ENCODE results near the gene CHMP6.

CHMP6 gene

GRCh38 chr17:80962356-80963329 lies 29.0 kb upstream of the CHMP6 start:
- DNase-seq (ENCODE audit: low read depth) = no peak
- TF ChIP-seq CTCF (IDR thresholded peaks at IDR 0.05; ENCODE audit: control insufficient read depth, extremely low read depth, insufficient read depth) = no peak

DNA sequence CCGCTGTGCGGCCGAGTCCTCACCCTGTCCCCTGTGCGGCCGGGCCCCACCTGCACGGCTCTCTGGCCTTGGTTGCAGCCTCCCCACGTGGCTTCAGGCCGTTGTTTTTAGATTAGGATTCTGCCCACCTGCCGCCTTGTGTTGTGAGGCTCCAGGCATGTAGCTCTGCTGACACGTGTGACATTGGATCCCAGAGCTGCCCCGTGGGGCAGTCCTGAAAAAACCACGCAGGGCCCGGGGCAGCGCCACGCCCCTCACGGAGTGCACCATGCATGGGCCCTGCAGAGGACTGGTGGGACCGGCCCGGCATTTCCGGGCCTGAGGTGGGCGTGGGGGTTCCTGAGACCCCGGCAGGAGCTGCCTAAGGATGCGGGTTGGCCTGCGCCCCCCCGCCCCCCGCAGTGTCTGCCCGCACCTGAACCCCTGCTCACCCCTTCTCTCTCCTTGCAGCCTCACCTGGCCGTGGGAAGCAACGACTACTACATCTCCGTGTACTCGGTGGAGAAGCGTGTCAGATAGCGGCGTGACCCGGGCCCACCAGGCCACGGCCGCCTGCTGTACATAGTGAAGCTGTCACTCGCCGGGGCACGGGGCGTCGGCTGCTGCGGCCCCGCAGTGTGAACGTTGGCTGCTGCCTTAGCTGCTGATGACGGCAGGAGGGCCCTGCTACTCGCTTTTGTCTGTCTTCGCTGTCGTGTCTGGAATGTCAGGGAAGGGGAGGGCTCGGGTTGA lies 27.7 kb upstream of the CHMP6 start:
- no peak for DNase-seq (ENCODE audit: low read depth)
- TF ChIP-seq CTCF (IDR thresholded peaks at IDR 0.05; ENCODE audit: control insufficient read depth, extremely low read depth, insufficient read depth) = no peak
- no peak overlapping the region for H3K4me3 ChIP-seq (ENCODE audit: low read depth, low read length)

More at GRCh38 chr17:80962356-80963329, 29.0 kb upstream of the CHMP6 start:
- H3K4me3 ChIP-seq (ENCODE audit: low read depth, low read length) = no peak overlapping the region

DNA sequence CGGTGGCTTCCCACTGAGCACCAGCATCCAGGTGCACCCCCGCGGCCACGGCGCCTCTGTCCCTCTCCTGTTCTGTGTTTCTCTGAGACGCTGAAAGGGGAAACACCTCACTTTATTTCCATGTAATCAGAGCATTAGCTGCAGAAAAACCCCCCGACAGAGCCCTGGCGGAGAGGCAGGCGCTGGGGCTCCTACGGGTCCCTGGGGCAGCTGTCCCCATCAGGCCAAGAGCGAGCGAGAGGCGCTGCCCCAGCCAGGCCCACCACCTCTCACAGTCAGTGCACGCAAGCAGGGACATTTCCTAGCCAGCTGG lies 27.1 kb upstream of the CHMP6 start:
- TF ChIP-seq CTCF (IDR thresholded peaks at IDR 0.05; ENCODE audit: control insufficient read depth, extremely low read depth, insufficient read depth) = no peak
- DNase-seq (ENCODE audit: low read depth) = no peak

GRCh38 chr17:80964859-80965580 lies 26.6 kb upstream of the CHMP6 start:
- DNase-seq (ENCODE audit: low read depth) = no peak
- no peak for TF ChIP-seq CTCF (IDR thresholded peaks at IDR 0.05; ENCODE audit: control insufficient read depth, extremely low read depth, insufficient read depth)

More for the DNA sequence above, 27.1 kb upstream of the CHMP6 start:
- H3K4me3 ChIP-seq (ENCODE audit: low read depth, low read length) = no peak overlapping the region

DNA sequence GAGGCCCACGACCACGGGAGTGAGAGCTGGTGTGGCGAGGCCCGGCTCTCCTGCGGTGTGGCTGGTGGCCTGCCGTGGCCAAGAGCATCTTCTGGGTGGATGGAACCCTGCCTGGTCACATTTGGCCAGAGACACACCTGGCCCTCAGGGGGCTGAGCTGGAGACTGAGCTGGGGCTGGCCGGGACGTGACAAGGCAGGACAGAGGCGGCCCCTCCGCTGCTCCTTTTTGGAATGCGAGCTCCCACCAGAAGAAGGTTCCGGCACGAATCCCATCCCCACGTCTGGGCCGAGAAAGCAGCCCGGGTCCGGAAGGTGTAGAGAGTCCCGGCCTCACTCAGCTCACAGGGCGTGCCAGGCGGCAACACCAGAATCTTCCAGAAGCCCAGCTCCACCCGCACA lies 26.0 kb upstream of the CHMP6 start:
- DNase-seq (ENCODE audit: low read depth) = no peak
- no peak for TF ChIP-seq CTCF (IDR thresholded peaks at IDR 0.05; ENCODE audit: control insufficient read depth, extremely low read depth, insufficient read depth)
- H3K4me3 ChIP-seq (ENCODE audit: low read depth, low read length) = no peak overlapping the region

More at GRCh38 chr17:80964859-80965580, 26.6 kb upstream of the CHMP6 start:
- no peak overlapping the region for H3K4me3 ChIP-seq (ENCODE audit: low read depth, low read length)

DNA sequence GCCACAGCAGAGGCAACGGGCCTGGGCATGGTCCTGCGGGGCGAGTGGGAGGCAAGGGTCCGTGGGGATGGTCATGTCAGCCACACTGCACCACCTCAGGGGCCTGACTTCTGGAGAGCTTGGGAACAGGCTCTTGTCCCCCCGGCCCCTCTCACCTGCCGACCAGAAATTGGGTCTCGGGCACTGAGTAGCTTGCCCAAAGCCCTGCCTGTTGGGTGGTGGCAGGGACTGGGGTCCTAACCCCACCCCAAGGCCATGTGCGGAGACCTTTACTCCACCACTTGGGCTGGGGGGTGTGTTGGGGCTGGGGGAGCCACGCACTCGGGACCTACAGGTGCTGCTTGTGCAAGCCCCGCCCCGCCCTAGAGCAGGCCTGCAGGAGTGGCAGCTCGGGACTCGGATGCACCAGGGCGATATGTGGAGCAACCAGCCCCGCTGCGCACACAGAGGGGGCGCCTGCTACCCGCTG lies 24.2 kb upstream of the CHMP6 start:
- no peak for TF ChIP-seq CTCF (IDR thresholded peaks at IDR 0.05; ENCODE audit: control insufficient read depth, extremely low read depth, insufficient read depth)
- no peak overlapping the region for H3K4me3 ChIP-seq (ENCODE audit: low read depth, low read length)
- no peak for DNase-seq (ENCODE audit: low read depth)
